A673 (cell line): ENCODE measurements around the gene PARVB. TPM values are rescaled to one million over a fixed set of nuclear protein-coding genes. Genes with fewer than 3 reads are reported as not detected.
A peak's percentile ranks its signal among the peaks of the same experiment; 100 is the strongest.

Experiments
- BruUV-seq: library from RNA; stranded (reverse); fragments of 400-500 nt; replicated peaks from 2 replicates; lab custom pipeline; 2021; lab: Mats Ljungman, UMichigan
- CTCF ChIA-PET: fragments of 300-600 bp; sonication (Branson Sonifier 250); formaldehyde crosslinking; loops from one replicate; lab custom pipeline; 2022; ENCODE audit warnings: antibody characterized with exemption; lab: Charles Lee
- POLR2A ChIA-PET: fragments of 300-600 bp; sonication (Branson Sonifier 250); formaldehyde crosslinking; loops from one replicate; lab custom pipeline; 2022; ENCODE audit warnings: antibody characterized with exemption; ENCODE audit not compliant: low non-redundant PET; lab: Charles Lee
- DNase-seq: peaks from one replicate; pipeline ENCODE4 v3.0.0-alpha.2; 2015; ENCODE audit warnings: low spot score
- H3K27ac ChIP-seq: fragments of 200-600 bp; sonication (generic); 2 replicates; pipeline ENCODE4 v1.5.1; 2016; ENCODE audit warnings: mixed run types, low read depth, mild to moderate bottlenecking, mixed read lengths, antibody characterized with exemption, low read length; ENCODE audit not compliant: poor library complexity, severe bottlenecking
- H3K27me3 ChIP-seq: fragments of 200-600 bp; sonication (generic); replicated peaks from 2 replicates; pipeline ENCODE4 v1.6.1; 2017; ENCODE audit warnings: mixed run types, low read depth, mild to moderate bottlenecking, mixed read lengths, antibody characterized with exemption, low read length; ENCODE audit not compliant: insufficient read depth, poor library complexity
- H3K36me3 ChIP-seq: fragments of 200-600 bp; sonication (generic); 2 replicates; pipeline ENCODE4 v1.6.1; 2016; ENCODE audit warnings: mixed run types, mild to moderate bottlenecking, mixed read lengths, antibody characterized with exemption, low read length; ENCODE audit not compliant: insufficient read depth, poor library complexity, severe bottlenecking
- H3K4me1 ChIP-seq: fragments of 200-600 bp; sonication (generic); 2 replicates; pipeline ENCODE4 v1.6.1; 2017; ENCODE audit warnings: mixed run types, mild to moderate bottlenecking, mixed read lengths, antibody characterized with exemption, low read length; ENCODE audit not compliant: insufficient read depth, poor library complexity, severe bottlenecking
- H3K4me3 ChIP-seq: fragments of 200-600 bp; sonication (generic); 2 replicates; pipeline ENCODE4 v1.5.1; 2016; ENCODE audit warnings: low read depth, mixed run types, mild to moderate bottlenecking, mixed read lengths, low read length; ENCODE audit not compliant: poor library complexity, severe bottlenecking
- H3K9me3 ChIP-seq: fragments of 200-600 bp; sonication (generic); 2 replicates; pipeline ENCODE4 v1.6.1; 2016; ENCODE audit warnings: mixed run types, low read depth, mild to moderate bottlenecking, mixed read lengths, antibody characterized with exemption, low read length; ENCODE audit not compliant: poor library complexity, severe bottlenecking
- EZH2 ChIP-seq: fragments of 200-600 bp; sonication (generic); IDR thresholded peaks from 2 replicates; pipeline ENCODE4 v1.6.1; 2017; ENCODE audit warnings: borderline replicate concordance, low read depth, mild to moderate bottlenecking, mixed read lengths, antibody characterized with exemption, low read length; ENCODE audit not compliant: poor library complexity, severe bottlenecking
- intact Hi-C: fragments of 100-400 bp; cut with micrococcal nuclease; formaldehyde crosslinking; loops from one replicate; pipeline ENCODE4 v1.10.0; 2022; ENCODE audit not compliant: unreplicated experiment
- total RNA-seq: library from RNA; stranded (reverse); gene quantifications from 2 replicates; pipeline ENCODE4 v1.2.3, GENCODE V29; 2021
- TF ChIP-seq, protein P1 (sequence below): fragments of 300-800, 200-600 bp; sonication (generic); conservative IDR thresholded peaks from 2 replicates; pipeline ENCODE4 v1.5.1; 2017; ENCODE audit warnings: low read depth, mild to moderate bottlenecking, antibody characterized with exemption, low read length, moderate library complexity, mixed read lengths

Gene PARVB
- total RNA-seq, 1 experiment from 2014 or later, result 18.3 TPM

DNA sequence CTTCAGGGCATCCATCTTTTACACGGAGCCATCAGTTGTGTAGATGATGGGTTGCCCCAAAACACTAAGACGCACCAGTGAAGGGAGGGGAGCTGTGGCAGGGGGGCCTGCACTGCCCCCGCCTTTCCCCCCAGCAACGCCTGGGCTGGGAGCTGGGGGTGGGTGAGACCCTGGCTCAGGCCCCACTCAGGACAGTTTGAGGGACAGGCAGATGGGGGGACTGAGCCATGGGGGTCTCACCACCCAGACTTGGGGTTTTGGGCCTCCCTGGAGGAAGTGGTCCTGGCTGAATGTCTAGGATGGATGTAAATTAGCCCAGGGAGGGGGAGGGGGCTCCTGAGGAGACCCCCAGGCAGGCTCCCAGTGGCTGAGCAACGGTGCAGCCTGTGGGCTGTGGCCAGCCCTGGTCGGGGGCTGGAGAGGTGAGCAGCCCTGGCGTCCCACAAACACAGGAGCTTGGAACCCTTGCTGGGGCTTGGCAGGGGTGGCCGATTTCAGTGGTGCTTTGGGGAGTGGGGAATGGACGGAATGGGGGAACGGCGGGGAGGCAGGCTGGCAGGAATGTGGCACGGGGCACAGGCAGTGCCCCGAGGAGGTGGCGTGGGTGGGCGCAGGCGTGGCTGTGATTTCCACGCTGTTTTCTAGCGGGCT, 6.1 kb downstream of the PARVB start:
- no peaks in the 10 kb centered on the region for H3K36me3 ChIP-seq
- peaks cover 25% of the 10 kb centered on the region for H3K4me1 ChIP-seq
- no peaks in the 10 kb centered on the region for H3K27me3 ChIP-seq
- H3K4me3 ChIP-seq, result no peak overlapping the region
- DNase-seq, result no peak
- TF ChIP-seq EZH2, result no peak
- TF ChIP-seq, protein P1, sequence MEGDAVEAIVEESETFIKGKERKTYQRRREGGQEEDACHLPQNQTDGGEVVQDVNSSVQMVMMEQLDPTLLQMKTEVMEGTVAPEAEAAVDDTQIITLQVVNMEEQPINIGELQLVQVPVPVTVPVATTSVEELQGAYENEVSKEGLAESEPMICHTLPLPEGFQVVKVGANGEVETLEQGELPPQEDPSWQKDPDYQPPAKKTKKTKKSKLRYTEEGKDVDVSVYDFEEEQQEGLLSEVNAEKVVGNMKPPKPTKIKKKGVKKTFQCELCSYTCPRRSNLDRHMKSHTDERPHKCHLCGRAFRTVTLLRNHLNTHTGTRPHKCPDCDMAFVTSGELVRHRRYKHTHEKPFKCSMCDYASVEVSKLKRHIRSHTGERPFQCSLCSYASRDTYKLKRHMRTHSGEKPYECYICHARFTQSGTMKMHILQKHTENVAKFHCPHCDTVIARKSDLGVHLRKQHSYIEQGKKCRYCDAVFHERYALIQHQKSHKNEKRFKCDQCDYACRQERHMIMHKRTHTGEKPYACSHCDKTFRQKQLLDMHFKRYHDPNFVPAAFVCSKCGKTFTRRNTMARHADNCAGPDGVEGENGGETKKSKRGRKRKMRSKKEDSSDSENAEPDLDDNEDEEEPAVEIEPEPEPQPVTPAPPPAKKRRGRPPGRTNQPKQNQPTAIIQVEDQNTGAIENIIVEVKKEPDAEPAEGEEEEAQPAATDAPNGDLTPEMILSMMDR, result no peak
- BruUV-seq, result no TSS peak
- intact Hi-C loops, result no loop called here
- no peaks in the 10 kb centered on the region for H3K9me3 ChIP-seq
- H3K27ac ChIP-seq, result no peak overlapping the region
- ChIA-PET POLR2A (no interaction called here), CTCF (no interaction called here)

DNA sequence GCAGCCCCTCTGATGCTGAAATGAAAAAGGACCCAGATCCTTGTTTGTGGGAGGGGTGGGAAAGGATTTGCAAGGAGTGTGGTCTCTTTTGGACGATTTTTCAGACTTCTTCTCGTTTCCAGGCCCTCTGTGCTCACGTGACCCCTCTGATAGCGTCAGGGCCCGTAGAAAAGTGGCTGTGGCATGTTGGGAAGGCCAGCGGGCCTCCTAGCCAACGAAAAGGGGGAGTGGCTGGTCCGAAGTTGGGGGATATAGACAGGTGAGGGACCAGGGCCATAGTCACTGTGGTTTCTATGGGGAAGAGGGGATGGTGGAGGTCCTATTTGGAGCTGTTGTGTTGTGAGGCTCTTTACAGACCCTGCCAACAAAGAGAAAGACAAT, 6.6 kb downstream of the PARVB start:
- H3K4me1 ChIP-seq, result peaks cover 23% of the 10 kb centered on the region
- TF ChIP-seq, protein P1, result no peak
- TF ChIP-seq EZH2, result no peak
- intact Hi-C loops, result no loop called here
- no peak for DNase-seq
- no peak overlapping the region for H3K27ac ChIP-seq
- POLR2A ChIA-PET, result no interaction called here
- no peaks in the 10 kb centered on the region for H3K9me3 ChIP-seq
- no peaks in the 10 kb centered on the region for H3K27me3 ChIP-seq
- no peaks in the 10 kb centered on the region for H3K36me3 ChIP-seq
- no TSS peak for BruUV-seq
- CTCF ChIA-PET, result interaction anchor here (1.1 kb wide), 1 partner anchor 37 kb away, joined by 3 read pairs; no protein-coding TSS in a partner anchor
- no peak overlapping the region for H3K4me3 ChIP-seq

- intact Hi-C loops, result no loop called here
- Histone ChIP-seq H3K36me3 (no peaks in the 10 kb centered on the region), H3K27ac (no peak overlapping the region), H3K4me1 (peaks cover 16% of the 10 kb centered on the region), H3K27me3 (no peaks in the 10 kb centered on the region), H3K9me3 (no peaks in the 10 kb centered on the region), H3K4me3 (no peak overlapping the region)
- ChIA-PET CTCF (interaction anchor here (1.1 kb wide), 1 partner anchor 38 kb away, joined by 3 read pairs; no protein-coding TSS in a partner anchor), POLR2A (no interaction called here)
- peak; percentile 16 for DNase-seq
- no peak for TF ChIP-seq EZH2
- TF ChIP-seq, protein P1, result no peak
- BruUV-seq, result no TSS peak
Observed at GRCh38 chr22:44031158-44031952, 7.3 kb downstream of the PARVB start.
